SK-N-SH (cell line): ENCODE results near the gene HIPK2. TPM values are rescaled to one million over a fixed set of nuclear protein-coding genes. Genes with fewer than 3 reads are reported as not detected.

Source experiments
- CTCF ChIA-PET: fragments of 300-600, 350-600 bp; formaldehyde crosslinking; extraction: SDS; loops from one replicate; lab custom pipeline; 2021; lab: Yijun Ruan, JAX
- POLR2A ChIA-PET: fragments of 350-600 bp; sonication (Branson Sonifier 250); formaldehyde crosslinking; extraction: SDS; loops from one replicate; lab custom pipeline; 2020; ENCODE audit warnings: antibody characterized with exemption, inconsistent platforms; lab: Yijun Ruan, JAX
- DNase-seq: peaks from one replicate; pipeline ENCODE4 v3.0.0; 2012
- H2AFZ ChIP-seq: fragments of 200-600 bp; sonication (generic); 2 replicates; pipeline ENCODE4 v1.8.1; 2016; ENCODE audit warnings: antibody characterized with exemption, mild to moderate bottlenecking, low read depth
- H3F3A ChIP-seq: fragments of 200-600 bp; sonication (generic); replicated peaks from 2 replicates; pipeline ENCODE3; 2016; ENCODE audit warnings: antibody characterized with exemption, mild to moderate bottlenecking; ENCODE audit not compliant: insufficient read depth
- H3K27ac ChIP-seq, 2 experiments: fragments of 200-500 bp in 1 of 2; fragments of 200-600 bp in 1 of 2; sonication (Bioruptor generic) in 1 of 2; sonication (generic), shearing (Covaris generic) in 1 of 2; 2 replicates each; pipeline versions ENCODE4 v1.5.1 to v1.6.1; 2014 to 2016; ENCODE audit warnings: low read depth in 2 of 2, inconsistent platforms in 1 of 2, low read length in 1 of 2, mild to moderate bottlenecking in 1 of 2, mixed read lengths in 1 of 2
- H3K27me3 ChIP-seq: fragments of 200-600 bp; sonication (generic), shearing (Covaris generic); 2 replicates; pipeline ENCODE4 v1.6.1; 2016; ENCODE audit warnings: mixed run types; ENCODE audit not compliant: insufficient read depth
- H3K36me3 ChIP-seq, 2 experiments: fragments of 200-500 bp in 1 of 2; fragments of 200-600 bp in 1 of 2; sonication (Bioruptor generic) in 1 of 2; sonication (generic) in 1 of 2; replicated peaks in 1 of 2; 2 replicates each; pipeline versions ENCODE3 to v1.5.1; 2014 to 2016; ENCODE audit warnings: low read length in 1 of 2, mild to moderate bottlenecking in 1 of 2; ENCODE audit not compliant: insufficient read depth in 2 of 2, control insufficient read depth in 1 of 2
- H3K4me1 ChIP-seq, 2 experiments: fragments of 200-500 bp in 1 of 2; fragments of 200-600 bp in 1 of 2; sonication (Bioruptor generic) in 1 of 2; sonication (generic), shearing (Covaris generic) in 1 of 2; 2 replicates each; pipeline versions ENCODE4 v1.5.1 to v1.6.1; 2014 to 2016; ENCODE audit warnings: low read depth in 1 of 2, low read length in 1 of 2, mixed run types in 1 of 2; ENCODE audit not compliant: insufficient read depth in 2 of 2, control insufficient read depth in 1 of 2
- H3K4me2 ChIP-seq: fragments of 200-600 bp; sonication (generic), shearing (Covaris generic); 2 replicates; pipeline ENCODE4 v1.6.1; 2017; ENCODE audit warnings: mixed run types
- H3K4me3 ChIP-seq, 2 experiments: fragments of 200-500 bp in 1 of 2; fragments of 200-600 bp in 1 of 2; sonication (Bioruptor generic) in 1 of 2; sonication (generic), shearing (Covaris generic) in 1 of 2; 2 replicates each; pipeline versions ENCODE4 v1.5.1 to v1.8.1; 2014 to 2016; ENCODE audit warnings: low read depth in 2 of 2, inconsistent platforms in 1 of 2, low read length in 1 of 2, mild to moderate bottlenecking in 1 of 2, mixed read lengths in 1 of 2, moderate library complexity in 1 of 2
- H3K79me2 ChIP-seq: fragments of 200-600 bp; sonication (generic); 2 replicates; pipeline ENCODE4 v1.8.1; 2017; ENCODE audit warnings: mild to moderate bottlenecking; ENCODE audit not compliant: insufficient read depth
- H3K9ac ChIP-seq: fragments of 200-600 bp; sonication (generic); 2 replicates; pipeline ENCODE4 v1.6.1; 2017; ENCODE audit warnings: mixed run types
- H3K9me2 ChIP-seq: fragments of 200-600 bp; sonication (generic); 2 replicates; pipeline ENCODE4 v1.6.1; 2017; ENCODE audit warnings: mixed run types
- H3K9me3 ChIP-seq: fragments of 200-600 bp; sonication (generic); 2 replicates; pipeline ENCODE4 v1.6.1; 2017; ENCODE audit warnings: mixed run types, mild to moderate bottlenecking, moderate library complexity
- H4K20me1 ChIP-seq: fragments of 200-600 bp; sonication (generic); 2 replicates; pipeline ENCODE4 v1.6.1; 2017; ENCODE audit warnings: mild to moderate bottlenecking, mixed run types; ENCODE audit not compliant: insufficient read depth
- CHD2 ChIP-seq: fragments of 150-350 bp; IDR thresholded peaks from 2 replicates; pipeline ENCODE4 v1.6.1; 2018; ENCODE audit warnings: low read length; ENCODE audit not compliant: partially characterized antibody
- GABPA ChIP-seq: IDR thresholded peaks from 2 replicates; pipeline ENCODE4 v1.4.0; 2012; ENCODE audit warnings: low read depth, mild to moderate bottlenecking
- GATA2 ChIP-seq: sonication (generic); formaldehyde crosslinking; IDR thresholded peaks from 2 replicates; pipeline ENCODE4 v1.5.0; 2020; ENCODE audit warnings: mild to moderate bottlenecking, missing genetic modification reagents
- JUND ChIP-seq: IDR thresholded peaks from 2 replicates; pipeline ENCODE4 v1.4.0; 2012
- MEF2A ChIP-seq: IDR thresholded peaks from 2 replicates; pipeline ENCODE4 v1.4.0; 2012; ENCODE audit warnings: low read depth, borderline replicate concordance
- NFIC ChIP-seq: IDR thresholded peaks from 2 replicates; pipeline ENCODE4 v1.4.0; 2012; ENCODE audit warnings: borderline replicate concordance
- PBX3 ChIP-seq: IDR thresholded peaks from 2 replicates; pipeline ENCODE4; 2012
- POLR2AphosphoS5 ChIP-seq: IDR thresholded peaks from 2 replicates; pipeline ENCODE4 v1.6.1; 2012; ENCODE audit warnings: low read depth, low read length
- RAD21 ChIP-seq: IDR thresholded peaks from 2 replicates; pipeline ENCODE4 v1.6.1; 2012; ENCODE audit warnings: mild to moderate bottlenecking, low read length
- RFX5 ChIP-seq: IDR thresholded peaks from 2 replicates; pipeline ENCODE4 v1.6.1; 2012; ENCODE audit warnings: mild to moderate bottlenecking, improper control_type of control experiment, low read length
- SIN3A ChIP-seq: IDR thresholded peaks from 2 replicates; pipeline ENCODE4 v1.6.1; 2012; ENCODE audit warnings: low read depth, mild to moderate bottlenecking, low read length, moderate library complexity, borderline replicate concordance
- SMC3 ChIP-seq: IDR thresholded peaks from 2 replicates; pipeline ENCODE4 v1.6.1; 2012; ENCODE audit warnings: low read depth, low read length, improper control_type of control experiment
- TEAD4 ChIP-seq: IDR thresholded peaks from 2 replicates; pipeline ENCODE4 v1.4.0; 2012; ENCODE audit warnings: mild to moderate bottlenecking, borderline replicate concordance; ENCODE audit not compliant: insufficient read depth
- WGBS: methylation state at CpG from one replicate; pipeline ENCODE4 v1.1.6; 2017; ENCODE audit warnings: low lambda C conversion rate; 5-methylcytosine and 5-hydroxymethylcytosine counted together
- polyA plus RNA-seq, 3 experiments: library from polyadenylated mRNA; depleted of rRNA; stranded (reverse); fragments of >200 nt; gene quantifications; 2 replicates each; pipeline ENCODE4 v1.2.3, GENCODE V29; 2012
- TF ChIP-seq, protein P1 (sequence below): IDR thresholded peaks from 2 replicates; pipeline ENCODE4 v1.4.0; 2012; ENCODE audit warnings: low read depth, borderline replicate concordance
- TF ChIP-seq, protein P2 (sequence below): fragments of 150-350 bp; IDR thresholded peaks from 2 replicates; pipeline ENCODE4 v1.6.1; 2016; ENCODE audit warnings: mild to moderate bottlenecking, low read depth, low read length

HIPK2 gene
- polyA plus RNA-seq, 1 of the 3 experiments (the other 2 are of a cell fraction): 14.2 TPM

DNA sequence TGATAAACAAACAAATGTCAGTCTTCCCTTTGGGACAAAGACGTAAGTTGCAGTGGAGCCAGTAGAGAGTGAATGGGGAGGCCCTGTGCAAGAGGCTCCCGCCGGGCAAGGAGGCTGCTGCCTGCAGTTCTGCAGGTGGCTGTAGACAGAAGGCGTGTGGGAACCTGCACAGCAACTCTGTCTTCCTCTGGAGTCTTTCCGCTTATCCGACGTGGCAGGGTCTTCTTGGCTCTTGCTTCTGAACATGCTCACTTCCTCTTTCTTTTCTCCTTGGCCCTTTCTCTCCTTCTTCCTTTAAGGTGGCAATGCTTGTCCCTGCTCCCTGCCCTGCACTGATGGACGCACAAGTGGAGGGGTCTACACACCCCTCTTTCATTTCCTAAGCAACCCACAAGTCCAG, 122.5 kb downstream of the HIPK2 start:
- WGBS: 97% methylated on average over 8 of the region's 8 CpGs
- peaks cover 55% of the 10 kb centered on the region; the same call in 1 of the 2 replicates for H3K79me2 ChIP-seq
- CTCF ChIA-PET: interaction anchor here (0.8 to 2.2 kb wide), 3 partner anchors 9 to 347 kb away, joined by 3 to 12 read pairs (median 4); no protein-coding TSS in a partner anchor

More for the DNA sequence above, 122.5 kb downstream of the HIPK2 start:
- POLR2A ChIA-PET: no interaction called here
- H3K9me2 ChIP-seq: no peaks in the 10 kb centered on the region
- no peak overlapping the region for H2AFZ ChIP-seq
- H3F3A ChIP-seq: no peaks in the 10 kb centered on the region
- no peak overlapping the region for H3K4me2 ChIP-seq
- no peaks in the 10 kb centered on the region for H3K9me3 ChIP-seq
- no peak overlapping the region for H3K27ac ChIP-seq
- peaks cover 28% of the 10 kb centered on the region for H4K20me1 ChIP-seq
- H3K4me1 ChIP-seq: peaks cover 0 to 27% of the 10 kb centered on the region in 2 experiments; a peak in 1 of 4 replicates
- no peak overlapping the region for H3K9ac ChIP-seq
- DNase-seq: no peak
- H3K27me3 ChIP-seq: no peaks in the 10 kb centered on the region
- no peak overlapping the region for H3K4me3 ChIP-seq
- peaks cover 6 to 7% of the 10 kb centered on the region in 2 experiments for H3K36me3 ChIP-seq
- no peak for TF ChIP-seq GABPA
- no peak for TF ChIP-seq PBX3
- TF ChIP-seq GATA2 (CRISPR knock-in tag): no peak
- TF ChIP-seq SIN3A: no peak
- TF ChIP-seq NFIC: no peak
- TF ChIP-seq SMC3: no peak
- TF ChIP-seq MEF2A: no peak
- TF ChIP-seq, protein P1, sequence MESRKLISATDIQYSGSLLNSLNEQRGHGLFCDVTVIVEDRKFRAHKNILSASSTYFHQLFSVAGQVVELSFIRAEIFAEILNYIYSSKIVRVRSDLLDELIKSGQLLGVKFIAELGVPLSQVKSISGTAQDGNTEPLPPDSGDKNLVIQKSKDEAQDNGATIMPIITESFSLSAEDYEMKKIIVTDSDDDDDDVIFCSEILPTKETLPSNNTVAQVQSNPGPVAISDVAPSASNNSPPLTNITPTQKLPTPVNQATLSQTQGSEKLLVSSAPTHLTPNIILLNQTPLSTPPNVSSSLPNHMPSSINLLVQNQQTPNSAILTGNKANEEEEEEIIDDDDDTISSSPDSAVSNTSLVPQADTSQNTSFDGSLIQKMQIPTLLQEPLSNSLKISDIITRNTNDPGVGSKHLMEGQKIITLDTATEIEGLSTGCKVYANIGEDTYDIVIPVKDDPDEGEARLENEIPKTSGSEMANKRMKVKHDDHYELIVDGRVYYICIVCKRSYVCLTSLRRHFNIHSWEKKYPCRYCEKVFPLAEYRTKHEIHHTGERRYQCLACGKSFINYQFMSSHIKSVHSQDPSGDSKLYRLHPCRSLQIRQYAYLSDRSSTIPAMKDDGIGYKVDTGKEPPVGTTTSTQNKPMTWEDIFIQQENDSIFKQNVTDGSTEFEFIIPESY: no peak
- TF ChIP-seq, protein P2, sequence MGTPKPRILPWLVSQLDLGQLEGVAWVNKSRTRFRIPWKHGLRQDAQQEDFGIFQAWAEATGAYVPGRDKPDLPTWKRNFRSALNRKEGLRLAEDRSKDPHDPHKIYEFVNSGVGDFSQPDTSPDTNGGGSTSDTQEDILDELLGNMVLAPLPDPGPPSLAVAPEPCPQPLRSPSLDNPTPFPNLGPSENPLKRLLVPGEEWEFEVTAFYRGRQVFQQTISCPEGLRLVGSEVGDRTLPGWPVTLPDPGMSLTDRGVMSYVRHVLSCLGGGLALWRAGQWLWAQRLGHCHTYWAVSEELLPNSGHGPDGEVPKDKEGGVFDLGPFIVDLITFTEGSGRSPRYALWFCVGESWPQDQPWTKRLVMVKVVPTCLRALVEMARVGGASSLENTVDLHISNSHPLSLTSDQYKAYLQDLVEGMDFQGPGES: no peak
- no peak for TF ChIP-seq JUND
- TF ChIP-seq RAD21: no peak
- no peak for TF ChIP-seq POLR2AphosphoS5
- TF ChIP-seq RFX5: no peak
- TF ChIP-seq CHD2: no peak
- no peak for TF ChIP-seq TEAD4
